ENCODE results near the gene PAF1.

- TF ChIP-seq EZH2phosphoT487 (IDR thresholded peaks at IDR 0.05) (no peak), CTCF (IDR thresholded peaks at IDR 0.05) (no peak), EZH2 (IDR thresholded peaks at IDR 0.05) (no peak)
These were observed 34.8 kb upstream of the PAF1 start for GRCh38 chr19:39425744-39426143.

Data from neural progenitor cell (in vitro differentiated cells).